Tibial nerve (tissue), 3 donors: Measurements from ENCODE around the gene ZBED4.

Experiments
- CTCF ChIP-seq, 5 experiments: fragments of 200-600 bp in 3 of 5; fragments of 450-650 bp in 2 of 5; sonication (generic) in 3 of 5; IDR thresholded peaks; one replicate each; pipeline ENCODE4 v1.5.1; 2016 to 2019; ENCODE audit warnings: antibody characterized with exemption in 5 of 5, mild to moderate bottlenecking in 3 of 5, moderate library complexity in 2 of 5
- POLR2A ChIP-seq, 2 donors: fragments of 450-650 bp; IDR thresholded peaks; one replicate each; pipeline ENCODE4 v1.6.1; 2017; ENCODE audit warnings: antibody characterized with exemption in 2 of 2, mild to moderate bottlenecking in 2 of 2, moderate library complexity in 2 of 2

GRCh38 chr22:49903322-49904039, 49.8 kb downstream of the ZBED4 start:
- no peak for TF ChIP-seq POLR2A (IDR thresholded peaks at IDR 0.05)
- TF ChIP-seq CTCF (IDR thresholded peaks at IDR 0.05) = no peak
